IPS-18c (cell line): ENCODE measurements around the gene COL6A1.
"Not testable (repeated sequence)": the region's sequence is repeated elsewhere in the genome, so short reads cannot be mapped to it uniquely, and the experiment has no call there.

Source experiments
- H3K4me3 ChIP-seq: 2 replicates; pipeline ENCODE4 v1.7.0; 2013; ENCODE audit warnings: low read depth, mild to moderate bottlenecking, low read length, moderate library complexity; ENCODE audit not compliant: insufficient read depth
- H3K9me3 ChIP-seq: one replicate; pipeline ENCODE4 v1.6.1; 2013; ENCODE audit warnings: mild to moderate bottlenecking, low read length, moderate library complexity; ENCODE audit not compliant: control insufficient read depth, insufficient read depth

COL6A1 gene

GRCh38 chr21:45942755-45943629 lies 38.6 kb upstream of the COL6A1 start:
- Histone ChIP-seq H3K9me3 (peaks cover 2% of the 10 kb centered on the region), H3K4me3 (no peak overlapping the region)

DNA sequence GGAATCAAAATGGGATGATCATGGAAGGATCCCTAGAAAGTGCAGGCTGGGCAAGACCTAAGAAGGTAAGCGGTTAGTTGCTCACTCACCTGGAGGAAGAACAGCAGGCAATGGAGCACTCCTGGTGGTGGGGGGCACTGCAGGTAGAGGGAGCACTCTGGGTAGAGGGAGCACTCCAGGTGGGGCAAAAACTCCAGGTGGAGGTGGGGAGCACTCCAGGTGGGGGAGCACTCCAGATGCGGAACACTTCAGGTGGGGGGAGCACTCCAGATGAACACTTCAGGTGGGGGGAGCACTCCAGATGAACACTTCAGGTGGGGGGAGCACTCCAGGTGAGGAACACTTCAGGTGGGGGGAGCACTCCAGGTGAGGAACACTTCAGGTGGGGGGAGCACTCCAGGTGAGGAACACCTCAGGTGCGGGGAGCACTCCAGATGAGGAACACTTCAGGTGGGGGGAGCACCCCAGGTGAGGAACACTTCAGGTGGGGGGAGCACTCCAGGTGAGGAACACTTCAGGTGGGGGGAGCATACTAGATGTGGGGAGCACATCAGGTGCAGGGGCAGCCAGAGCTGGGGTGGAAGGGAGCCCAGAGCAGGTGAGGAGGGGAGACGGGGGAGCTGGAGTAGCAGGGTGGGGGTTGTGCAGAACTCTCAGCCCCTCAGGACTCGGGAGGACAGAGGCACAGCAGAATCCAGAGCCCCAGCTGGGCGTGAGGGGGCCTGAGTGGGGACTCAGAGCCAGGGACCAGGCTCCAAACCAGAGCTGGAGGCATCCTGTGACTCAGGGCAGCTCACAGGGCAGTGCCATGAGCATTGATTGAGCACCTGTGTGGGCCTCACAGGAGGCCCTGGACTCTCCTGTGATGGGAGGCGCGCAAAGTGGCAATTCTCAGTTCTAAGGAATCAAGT lies 37.7 kb upstream of the COL6A1 start:
- Histone ChIP-seq H3K9me3 (peaks cover 4% of the 10 kb centered on the region), H3K4me3 (no peak overlapping the region)

DNA sequence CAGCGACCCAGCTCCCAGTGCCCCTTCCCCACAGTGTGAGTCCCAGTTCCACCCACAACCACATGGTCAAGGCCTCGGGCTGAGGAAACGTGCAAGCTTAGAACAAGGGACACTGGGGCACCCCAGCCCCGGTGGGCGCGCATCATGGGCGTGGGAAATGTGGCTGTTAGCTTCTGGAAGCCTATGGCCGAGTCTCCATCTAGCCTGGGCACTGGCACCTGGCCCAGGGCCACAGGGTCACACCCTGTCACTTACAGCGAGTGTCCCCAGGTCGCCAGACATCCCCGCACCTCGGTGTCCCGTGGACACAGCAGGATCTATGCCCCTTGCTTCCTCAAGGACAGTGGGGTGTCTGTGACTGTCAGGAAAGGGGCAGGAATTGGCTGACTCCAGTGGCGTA lies 37.0 kb upstream of the COL6A1 start:
- no peak overlapping the region for H3K4me3 ChIP-seq

GRCh38 chr21:45945066-45945867 lies 36.3 kb upstream of the COL6A1 start:
- Histone ChIP-seq H3K9me3 (peaks cover 2% of the 10 kb centered on the region), H3K4me3 (no peak overlapping the region)

More for the DNA sequence above, 37.0 kb upstream of the COL6A1 start:
- peaks cover 3% of the 10 kb centered on the region for H3K9me3 ChIP-seq

DNA sequence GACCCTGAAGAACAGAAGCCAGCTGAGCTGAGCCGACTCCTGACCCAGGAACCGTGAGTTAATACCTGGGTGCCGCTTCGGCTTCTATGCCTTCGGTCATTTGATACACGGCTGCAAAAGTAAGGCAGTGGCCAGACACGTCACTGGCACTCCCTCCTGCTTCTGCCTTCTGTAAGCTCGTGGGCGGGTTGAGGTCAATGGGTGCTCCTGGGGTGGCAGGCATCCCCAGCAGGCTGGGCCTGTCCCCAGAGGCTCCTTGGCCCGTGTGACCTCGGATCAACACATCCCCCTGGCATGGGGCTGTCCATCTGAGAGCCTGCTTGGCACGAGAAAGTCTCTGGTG lies 35.7 kb upstream of the COL6A1 start:
- H3K4me3 ChIP-seq: no peak overlapping the region
- peaks cover 2% of the 10 kb centered on the region for H3K9me3 ChIP-seq

- peaks cover 2% of the 10 kb centered on the region for H3K9me3 ChIP-seq
- H3K4me3 ChIP-seq: no peak overlapping the region
Observed at GRCh38 chr21:45947296-45947695, 34.3 kb upstream of the COL6A1 start.

GRCh38 chr21:45947716-45948255 lies 33.8 kb upstream of the COL6A1 start:
- Histone ChIP-seq H3K9me3 (peaks cover 2% of the 10 kb centered on the region), H3K4me3 (no peak overlapping the region)

GRCh38 chr21:45948576-45949141 lies 32.9 kb upstream of the COL6A1 start:
- Histone ChIP-seq H3K9me3 (peaks cover 2% of the 10 kb centered on the region), H3K4me3 (no peak overlapping the region; the same call in 1 of the 2 replicates)

GRCh38 chr21:45949928-45950739 lies 31.4 kb upstream of the COL6A1 start:
- H3K4me3 ChIP-seq: no peak overlapping the region
- peaks cover 2% of the 10 kb centered on the region for H3K9me3 ChIP-seq

DNA sequence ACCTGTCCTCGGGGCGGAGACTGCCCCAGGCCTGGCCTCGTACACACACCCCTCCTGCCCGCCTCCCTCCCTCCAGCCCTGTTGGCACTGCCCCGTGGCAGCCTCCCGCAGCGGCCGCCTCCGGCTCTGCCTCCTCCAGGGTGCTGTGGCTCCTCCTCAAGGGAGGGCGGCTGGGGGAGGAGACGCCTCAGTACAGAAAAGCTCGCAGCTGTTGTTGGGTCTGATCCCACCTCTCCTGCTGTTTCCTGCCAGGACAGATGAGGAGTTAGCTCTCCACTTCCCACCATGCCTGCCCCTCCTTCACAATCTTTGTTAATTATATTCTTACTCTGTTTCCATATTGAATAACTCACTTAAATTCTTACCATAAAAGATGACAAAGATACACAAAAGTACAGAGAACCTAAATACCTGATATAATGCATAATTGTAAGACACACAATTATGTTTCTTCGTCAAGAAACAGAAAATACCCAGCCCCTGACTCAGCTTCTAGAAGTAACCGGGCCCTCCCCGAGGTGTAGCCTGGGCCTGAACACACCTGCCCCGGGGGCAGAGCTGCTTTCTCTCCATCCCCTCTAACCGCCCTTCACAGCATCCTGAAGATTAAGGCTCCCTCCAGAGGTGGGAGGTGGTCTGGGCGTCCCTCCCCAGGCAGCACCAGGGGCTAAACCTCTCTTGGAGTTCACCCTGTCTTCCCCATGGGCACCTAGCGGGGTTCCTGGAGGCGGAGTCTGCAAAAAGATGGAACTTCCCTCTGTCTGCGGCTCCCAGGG lies 30.6 kb upstream of the COL6A1 start:
- Histone ChIP-seq H3K4me3 (no peak overlapping the region; the same call in 1 of the 2 replicates), H3K9me3 (peaks cover 2% of the 10 kb centered on the region)

- Histone ChIP-seq H3K4me3 (no peak overlapping the region), H3K9me3 (peaks cover 2% of the 10 kb centered on the region)
Observed at GRCh38 chr21:45951676-45952075, 29.9 kb upstream of the COL6A1 start.

DNA sequence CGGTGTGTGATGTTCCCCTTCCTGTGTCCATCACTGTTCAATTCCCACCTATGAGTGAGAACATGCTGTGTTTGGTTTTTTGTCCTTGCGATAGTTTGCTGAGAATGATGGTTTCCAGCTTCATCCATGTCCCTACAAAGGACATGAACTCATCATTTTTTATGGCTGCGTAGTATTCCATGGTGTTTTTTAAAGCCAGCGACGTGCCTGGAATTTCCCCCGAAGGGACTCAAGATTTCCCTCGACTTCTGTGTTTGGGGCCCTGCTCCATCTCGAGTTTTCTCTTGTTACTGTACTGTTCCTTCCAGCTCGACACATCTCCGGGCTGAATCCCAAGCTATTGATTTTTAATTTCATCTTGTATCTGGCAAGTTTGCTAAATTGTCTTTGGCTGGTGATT lies 29.0 kb upstream of the COL6A1 start:
- H3K4me3 ChIP-seq, H3K9me3 ChIP-seq: not testable (repeated sequence)

GRCh38 chr21:45952974-45953373 lies 28.6 kb upstream of the COL6A1 start:
- Histone ChIP-seq H3K4me3 (no peak overlapping the region), H3K9me3 (peaks cover 2% of the 10 kb centered on the region)

DNA sequence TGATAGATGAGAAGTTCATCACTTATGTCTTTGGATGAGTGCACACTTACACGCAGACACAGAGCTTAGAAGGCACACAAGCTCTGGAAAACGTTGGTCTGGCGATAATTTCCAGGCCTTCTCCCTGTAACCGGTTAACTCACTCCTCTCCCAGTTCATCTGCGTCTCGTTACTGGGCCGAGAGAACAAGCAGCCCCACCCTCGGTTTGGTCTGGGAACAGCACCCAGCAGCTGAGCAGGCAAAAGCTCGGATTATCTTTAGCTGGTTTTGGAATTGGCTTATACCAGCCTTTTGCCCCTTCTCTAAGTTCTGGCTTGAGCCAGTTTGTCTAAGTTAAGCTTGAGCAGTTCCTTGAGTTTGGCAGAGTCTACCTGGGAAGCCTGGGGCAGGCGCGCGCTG lies 27.3 kb upstream of the COL6A1 start:
- no peaks in the 10 kb centered on the region for H3K9me3 ChIP-seq
- H3K4me3 ChIP-seq: no peak overlapping the region

DNA sequence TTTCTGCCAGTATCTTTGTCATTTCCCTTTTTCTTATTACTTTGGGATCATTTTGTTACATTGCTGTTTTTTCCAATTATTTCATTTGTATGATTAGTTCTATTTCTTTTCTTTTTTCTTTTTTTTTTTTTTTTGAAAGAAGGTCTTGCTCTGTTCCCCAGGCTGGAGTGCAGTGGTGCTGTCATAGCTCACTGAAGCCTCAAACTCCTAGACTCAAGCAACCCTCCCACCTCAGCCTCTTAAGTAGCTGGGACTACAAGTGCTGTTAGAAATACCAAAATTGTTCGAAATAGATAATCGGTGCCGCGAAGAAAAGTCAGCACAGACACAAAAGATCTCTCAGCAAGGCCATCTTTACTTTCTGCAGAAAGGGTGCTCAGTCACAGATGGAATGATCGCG lies 26.6 kb upstream of the COL6A1 start:
- no peak overlapping the region for H3K4me3 ChIP-seq
- peaks cover under 1% of the 10 kb centered on the region for H3K9me3 ChIP-seq
